Mesenchymal stem cell (in vitro differentiated cells and primary cell): ENCODE measurements around the gene TIE1.
A peak's percentile ranks its signal among the peaks of the same experiment; 100 is the strongest.

ENCODE experiments used
- DNase-seq: peaks from one replicate; pipeline ENCODE4 v3.0.0-alpha.2; 2013
- H2AFZ ChIP-seq: one replicate; pipeline ENCODE4 v1.6.1; 2013; ENCODE audit warnings: low read depth, mild to moderate bottlenecking, control low read depth, inconsistent platforms, low read length, moderate library complexity
- H2AK5ac ChIP-seq: 2 replicates; pipeline ENCODE4 v1.6.1; 2013; ENCODE audit warnings: low read length, moderate library complexity, mild to moderate bottlenecking, inconsistent platforms; ENCODE audit not compliant: severe bottlenecking
- H2BK120ac ChIP-seq: one replicate; pipeline ENCODE4 v1.6.1; 2013; ENCODE audit warnings: low read depth, mild to moderate bottlenecking, inconsistent platforms, low read length, moderate library complexity
- H2BK12ac ChIP-seq, 2 experiments: one replicate each; pipeline ENCODE4 v1.6.1; 2013; ENCODE audit warnings: inconsistent platforms in 2 of 2, low read length in 2 of 2, mild to moderate bottlenecking in 2 of 2, moderate library complexity in 2 of 2, control low read depth in 1 of 2
- H2BK15ac ChIP-seq: one replicate; pipeline ENCODE4 v1.6.1; 2013; ENCODE audit warnings: mild to moderate bottlenecking, low read depth, inconsistent platforms; ENCODE audit not compliant: poor library complexity, severe bottlenecking
- H2BK5ac ChIP-seq: 2 replicates; pipeline ENCODE4 v1.6.1; 2013; ENCODE audit warnings: low read depth, mild to moderate bottlenecking, low read length, control low read depth, inconsistent platforms; ENCODE audit not compliant: poor library complexity, severe bottlenecking
- H3K14ac ChIP-seq, 2 experiments: one replicate each; pipeline ENCODE4 v1.6.1; 2013; ENCODE audit warnings: inconsistent platforms in 2 of 2, low read length in 2 of 2, control low read depth in 1 of 2, mild to moderate bottlenecking in 1 of 2, moderate library complexity in 1 of 2
- H3K18ac ChIP-seq, 2 experiments: one replicate each; pipeline ENCODE4 v1.6.1; 2013; ENCODE audit warnings: inconsistent platforms in 2 of 2, low read length in 2 of 2, control low read depth in 1 of 2, low read depth in 1 of 2, mild to moderate bottlenecking in 1 of 2
- H3K23ac ChIP-seq, 2 experiments: one replicate each; pipeline ENCODE4 v1.6.1; 2013; ENCODE audit warnings: inconsistent platforms in 2 of 2, low read length in 2 of 2, mild to moderate bottlenecking in 2 of 2, moderate library complexity in 2 of 2, control low read depth in 1 of 2
- H3K27ac ChIP-seq: 2 replicates; pipeline ENCODE4 v1.5.1; 2013; ENCODE audit warnings: mild to moderate bottlenecking, moderate library complexity, low read length, control low read depth, inconsistent platforms; ENCODE audit not compliant: poor library complexity, severe bottlenecking
- H3K27me3 ChIP-seq, 2 experiments: 2 replicates each; pipeline versions ENCODE4 v1.6.1 to v1.7.0; 2013; ENCODE audit warnings: low read length in 2 of 2, mild to moderate bottlenecking in 2 of 2, moderate library complexity in 2 of 2, control low read depth in 1 of 2, inconsistent platforms in 1 of 2; ENCODE audit not compliant: control insufficient read depth in 1 of 2, insufficient read depth in 1 of 2
- H3K36me3 ChIP-seq, 2 experiments: 2 replicates each; pipeline versions ENCODE4 v1.6.1 to v1.7.0; 2013; ENCODE audit warnings: low read length in 2 of 2, control low read depth in 1 of 2, inconsistent platforms in 1 of 2, low read depth in 1 of 2, mild to moderate bottlenecking in 1 of 2; ENCODE audit not compliant: insufficient read depth in 2 of 2, control insufficient read depth in 1 of 2
- H3K4ac ChIP-seq, 2 experiments: one replicate each; pipeline ENCODE4 v1.6.1; 2013; ENCODE audit warnings: inconsistent platforms in 2 of 2, low read length in 2 of 2, mild to moderate bottlenecking in 2 of 2, moderate library complexity in 2 of 2, control low read depth in 1 of 2, low read depth in 1 of 2
- H3K4me1 ChIP-seq: 2 replicates; pipeline ENCODE4 v1.6.1; 2013; ENCODE audit warnings: low read depth, low read length, control low read depth; ENCODE audit not compliant: control insufficient read depth, insufficient read depth
- H3K4me2 ChIP-seq: 2 replicates; pipeline ENCODE4 v1.6.1; 2013; ENCODE audit warnings: low read length, mild to moderate bottlenecking, inconsistent platforms; ENCODE audit not compliant: poor library complexity, severe bottlenecking
- H3K4me3 ChIP-seq, 2 experiments: 2 replicates each; pipeline versions ENCODE4 v1.5.1 to v1.7.0; 2013; ENCODE audit warnings: low read length in 2 of 2, mild to moderate bottlenecking in 2 of 2, control low read depth in 1 of 2, low read depth in 1 of 2; ENCODE audit not compliant: insufficient read depth in 1 of 2
- H3K79me1 ChIP-seq: replicated peaks from 2 replicates; pipeline ENCODE4 v1.6.1; 2013; ENCODE audit warnings: mild to moderate bottlenecking, control low read depth, low read length, inconsistent platforms; ENCODE audit not compliant: poor library complexity, severe bottlenecking
- H3K9ac ChIP-seq: 2 replicates; pipeline ENCODE4 v1.7.0; 2013; ENCODE audit warnings: mild to moderate bottlenecking, low read length, moderate library complexity
- H3K9me3 ChIP-seq: 2 replicates; pipeline ENCODE4 v1.7.0; 2013; ENCODE audit warnings: mild to moderate bottlenecking, low read length; ENCODE audit not compliant: control insufficient read depth
- H4K8ac ChIP-seq: one replicate; pipeline ENCODE4 v1.6.1; 2013; ENCODE audit warnings: inconsistent platforms, mild to moderate bottlenecking, low read length, moderate library complexity
- H4K91ac ChIP-seq: one replicate; pipeline ENCODE4 v1.6.1; 2013; ENCODE audit warnings: mild to moderate bottlenecking, low read length, inconsistent platforms
- WGBS: methylation state at CpG from one replicate; pipeline ENCODE4 v1.1.7; 2013; ENCODE audit warnings: mixed read lengths; 5-methylcytosine and 5-hydroxymethylcytosine counted together

TIE1 gene

GRCh38 chr1:43272161-43272560 lies 28.6 kb upstream of the TIE1 start:
- Histone ChIP-seq H3K79me1 (no peaks in the 10 kb centered on the region), H3K4me1 (peaks cover 8% of the 10 kb centered on the region), H3K9me3 (no peaks in the 10 kb centered on the region), H4K8ac (no peak overlapping the region), H2BK5ac (no peak overlapping the region), H3K4ac (no peak overlapping the region), H3K18ac (no peak overlapping the region), H2AK5ac (no peak overlapping the region), H3K4me2 (no peak overlapping the region), H3K36me3 (peaks cover 0 to 7% of the 10 kb centered on the region in 2 experiments), H2BK120ac (no peak overlapping the region), H3K9ac (no peak overlapping the region), H3K14ac (no peak overlapping the region), H2BK15ac (no peak overlapping the region), H3K27me3 (peaks cover 15 to 29% of the 10 kb centered on the region in 2 experiments), H3K4me3 (no peak overlapping the region), H3K27ac (no peak overlapping the region), H4K91ac (no peak overlapping the region), H2AFZ (no peak overlapping the region), H3K23ac (no peak overlapping the region), H2BK12ac (no peak overlapping the region)
- WGBS = 88% methylated on average over 8 of the region's 9 CpGs
- no peak for DNase-seq

GRCh38 chr1:43272576-43273571 lies 27.9 kb upstream of the TIE1 start:
- peaks cover 0 to 7% of the 10 kb centered on the region in 2 experiments for H3K36me3 ChIP-seq
- H3K23ac ChIP-seq = no peak overlapping the region
- no peak overlapping the region for H3K18ac ChIP-seq
- no peaks in the 10 kb centered on the region for H3K79me1 ChIP-seq
- peaks cover 8% of the 10 kb centered on the region for H3K4me1 ChIP-seq
- H3K4me2 ChIP-seq = no peak overlapping the region
- 97% methylated on average over 46 of the region's 46 CpGs for WGBS
- H3K14ac ChIP-seq = no peak overlapping the region
- H2BK15ac ChIP-seq = no peak overlapping the region
- H4K91ac ChIP-seq = peak overlapping the region; percentile 25
- DNase-seq = no peak
- H3K27me3 ChIP-seq = peaks cover 15 to 29% of the 10 kb centered on the region in 2 experiments
- no peak overlapping the region for H4K8ac ChIP-seq
- no peak overlapping the region for H2AK5ac ChIP-seq
- no peak overlapping the region for H2BK5ac ChIP-seq
- no peaks in the 10 kb centered on the region for H3K9me3 ChIP-seq
- H3K27ac ChIP-seq = no peak overlapping the region
- no peak overlapping the region for H2BK12ac ChIP-seq
- H3K4me3 ChIP-seq = no peak overlapping the region
- no peak overlapping the region for H2BK120ac ChIP-seq
- no peak overlapping the region for H3K9ac ChIP-seq
- no peak overlapping the region for H2AFZ ChIP-seq
- H3K4ac ChIP-seq = no peak overlapping the region

GRCh38 chr1:43273708-43274107 lies 27.1 kb upstream of the TIE1 start:
- Histone ChIP-seq H3K27me3 (peaks cover 15 to 34% of the 10 kb centered on the region in 2 experiments), H3K27ac (no peak overlapping the region), H3K9ac (no peak overlapping the region), H3K4me2 (no peak overlapping the region), H3K4ac (no peak overlapping the region), H3K4me1 (peaks cover 8% of the 10 kb centered on the region), H4K91ac (no peak overlapping the region), H2BK12ac (no peak overlapping the region), H2AK5ac (no peak overlapping the region), H2BK15ac (no peak overlapping the region), H3K18ac (no peak overlapping the region), H3K4me3 (no peak overlapping the region), H3K79me1 (no peaks in the 10 kb centered on the region), H3K23ac (no peak overlapping the region), H3K9me3 (no peaks in the 10 kb centered on the region), H3K14ac (no peak overlapping the region), H2AFZ (no peak overlapping the region), H4K8ac (peak overlapping the region; percentile 92), H2BK5ac (no peak overlapping the region), H3K36me3 (peaks cover 0 to 7% of the 10 kb centered on the region in 2 experiments), H2BK120ac (no peak overlapping the region)
- 100% methylated on average over 1 of the region's 7 CpGs for WGBS
- DNase-seq = no peak

- Histone ChIP-seq H3K27me3 (peaks cover 15 to 33% of the 10 kb centered on the region in 2 experiments), H2BK15ac (peak overlapping the region; percentile 56), H3K4ac (no peak overlapping the region), H3K4me2 (no peak overlapping the region), H2AFZ (peak overlapping the region; percentile 74), H2AK5ac (no peak overlapping the region), H3K9ac (no peak overlapping the region), H3K18ac (peak overlapping the region; percentile 38 to 40), H3K9me3 (no peaks in the 10 kb centered on the region), H3K36me3 (peaks cover 0 to 7% of the 10 kb centered on the region in 2 experiments), H2BK5ac (no peak overlapping the region), H4K91ac (peak overlapping the region; percentile 72), H2BK120ac (no peak overlapping the region), H4K8ac (peak overlapping the region; percentile 92), H3K4me1 (peaks cover 8% of the 10 kb centered on the region), H3K27ac (no peak overlapping the region), H3K79me1 (no peaks in the 10 kb centered on the region), H2BK12ac (peak overlapping the region in 1 of 2 experiments; percentile 14), H3K4me3 (no peak overlapping the region), H3K23ac (no peak overlapping the region), H3K14ac (no peak overlapping the region)
- peak; percentile 20 for DNase-seq
- WGBS = 63% methylated on average over 11 of the region's 11 CpGs
Observed at GRCh38 chr1:43274125-43274803, 26.5 kb upstream of the TIE1 start.
